WTC11 (cell line): ENCODE results near the gene IGLL5. TPM values are rescaled to one million over a fixed set of nuclear protein-coding genes. Genes with fewer than 3 reads are reported as not detected.

Experiments used
- ATAC-seq: fragments of 200-7000 bp; cut with Tn5 transposase; 2 replicates; pipeline ENCODE4 v1.10.0; 2021; ENCODE audit warnings: mild to moderate bottlenecking, moderate library complexity
- CTCF ChIA-PET: fragments of 300-600 bp; sonication (Branson Sonifier 250); formaldehyde crosslinking; loops from one replicate; lab custom pipeline; 2021; ENCODE audit warnings: antibody characterized with exemption; lab: Charles Lee
- POLR2A ChIA-PET: fragments of 350-600 bp; sonication (Branson Sonifier 250); formaldehyde crosslinking; loops from one replicate; lab custom pipeline; 2021; ENCODE audit warnings: antibody characterized with exemption; lab: Charles Lee
- DNase-seq: peaks from one replicate; pipeline ENCODE4 v3.0.0; 2021; ENCODE audit warnings: low spot score
- H3K27ac Mint-ChIP-seq: 2 replicates; pipeline ENCODE4 v1.8.0; 2021; ENCODE audit warnings: mixed read lengths
- H3K27me3 Mint-ChIP-seq: 2 replicates; pipeline ENCODE4 v1.8.0; 2021; ENCODE audit warnings: low read depth, mild to moderate bottlenecking, moderate library complexity, mixed read lengths
- H3K36me3 Mint-ChIP-seq: 2 replicates; pipeline ENCODE4 v1.8.0; 2021; ENCODE audit warnings: mixed read lengths
- H3K4me1 Mint-ChIP-seq: 2 replicates; pipeline ENCODE4 v1.8.0; 2022; ENCODE audit warnings: mixed read lengths
- H3K4me3 Mint-ChIP-seq: 2 replicates; pipeline ENCODE4 v1.8.0; 2021; ENCODE audit warnings: mild to moderate bottlenecking, moderate library complexity, mixed read lengths
- H3K9me3 Mint-ChIP-seq: 2 replicates; pipeline ENCODE4 v1.8.0; 2021; ENCODE audit warnings: mixed read lengths
- CDX4 ChIP-seq: fragments of 250-450 bp; sonication (Bioruptor Pico); IDR thresholded peaks from 2 replicates; pipeline ENCODE4 v1.9.0; 2021; ENCODE audit warnings: moderate library complexity, mild to moderate bottlenecking, inconsistent platforms, borderline replicate concordance
- CTCF ChIP-seq: fragments of 200-600 bp; IDR thresholded peaks from 2 replicates; pipeline ENCODE4 v1.8.0; 2022; ENCODE audit warnings: antibody characterized with exemption
- IRF2 ChIP-seq: sonication (generic); formaldehyde crosslinking; IDR thresholded peaks from 2 replicates; pipeline ENCODE4 v1.8.0; 2022; ENCODE audit warnings: low read depth, missing genetic modification reagents, borderline replicate concordance
- JUN ChIP-seq: sonication (generic); formaldehyde crosslinking; IDR thresholded peaks from 2 replicates; pipeline ENCODE4 v1.8.0; 2023; ENCODE audit warnings: mild to moderate bottlenecking, missing genetic modification reagents
- MLX ChIP-seq: sonication (generic); formaldehyde crosslinking; IDR thresholded peaks from 2 replicates; pipeline ENCODE4 v1.8.1; 2023; ENCODE audit warnings: mild to moderate bottlenecking, missing genetic modification reagents, moderate library complexity
- NFATC4 ChIP-seq: fragments of 250-450 bp; sonication (Bioruptor Pico); IDR thresholded peaks from 2 replicates; pipeline ENCODE4 v1.9.0; 2021; ENCODE audit warnings: mild to moderate bottlenecking
- NR1H2 ChIP-seq: sonication (generic); formaldehyde crosslinking; IDR thresholded peaks from 2 replicates; pipeline ENCODE4 v1.9.0; 2021; ENCODE audit warnings: mild to moderate bottlenecking, moderate library complexity, missing genetic modification reagents
- OVOL2 ChIP-seq: fragments of 250-450 bp; sonication (Bioruptor Pico); IDR thresholded peaks from 2 replicates; pipeline ENCODE4 v1.9.0; 2021; ENCODE audit warnings: mild to moderate bottlenecking, borderline replicate concordance
- PRDM15 ChIP-seq: sonication (generic); formaldehyde crosslinking; IDR thresholded peaks from 2 replicates; pipeline ENCODE4 v1.8.0; 2022; ENCODE audit warnings: missing genetic modification reagents
- SOX15 ChIP-seq: fragments of 250-450 bp; sonication (Bioruptor Pico); IDR thresholded peaks from 2 replicates; pipeline ENCODE4 v1.9.0; 2021; ENCODE audit warnings: mild to moderate bottlenecking
- TP53 ChIP-seq: sonication (generic); formaldehyde crosslinking; IDR thresholded peaks from 2 replicates; pipeline ENCODE4 v1.8.1; 2023; ENCODE audit warnings: mild to moderate bottlenecking, missing genetic modification reagents
- USF1 ChIP-seq: sonication (generic); formaldehyde crosslinking; IDR thresholded peaks from 2 replicates; pipeline ENCODE4 v1.8.0; 2022; ENCODE audit warnings: mild to moderate bottlenecking, missing genetic modification reagents
- USF2 ChIP-seq: sonication (generic); formaldehyde crosslinking; IDR thresholded peaks from 2 replicates; pipeline ENCODE4 v1.8.1; 2023; ENCODE audit warnings: mild to moderate bottlenecking, missing genetic modification reagents, moderate library complexity
- ZNF317 ChIP-seq: sonication (generic); formaldehyde crosslinking; IDR thresholded peaks from 2 replicates; pipeline ENCODE4 v1.8.1; 2023; ENCODE audit warnings: low read depth, mild to moderate bottlenecking, moderate library complexity, missing genetic modification reagents, borderline replicate concordance
- ZNF425 ChIP-seq: fragments of 250-450 bp; sonication (Bioruptor Pico); conservative IDR thresholded peaks from 2 replicates; pipeline ENCODE4 v1.9.0; 2021; ENCODE audit warnings: mild to moderate bottlenecking
- total RNA-seq: library from RNA; stranded (reverse); gene quantifications from 3 replicates; pipeline ENCODE4 v1.2.3, GENCODE V29; 2021

The IGLL5 gene
- total RNA-seq, 1 experiment from 2014 or later: not detected

GRCh38 chr22:22884010-22884887 lies 3.4 kb upstream of the IGLL5 start:
- no peaks in the 10 kb centered on the region for H3K4me1 Mint-ChIP-seq
- ChIA-PET CTCF (interaction anchor here (0.5 to 6.2 kb wide), 80 partner anchors 8 to 420 kb away, joined by 3 to 102 read pairs (median 6); partner anchors contain the start of gene ZNF280B), POLR2A (interaction anchor here (0.9 to 1.5 kb wide), 2 partner anchors 36 to 51 kb away, joined by 3 to 6 read pairs; no protein-coding TSS in a partner anchor)
- no peak overlapping the region for H3K4me3 Mint-ChIP-seq
- no peak overlapping the region for H3K27ac Mint-ChIP-seq
- ATAC-seq (peak; percentile 96), DNase-seq (peak; percentile 83)
- no peaks in the 10 kb centered on the region for H3K36me3 Mint-ChIP-seq
- no peak for TF ChIP-seq OVOL2 (CRISPR knock-in tag)
- TF ChIP-seq USF2 (CRISPR knock-in tag): no peak
- TF ChIP-seq PRDM15 (CRISPR knock-in tag): no peak
- TF ChIP-seq IRF2 (CRISPR knock-in tag): no peak
- no peak for TF ChIP-seq NR1H2
- TF ChIP-seq CTCF: peak; percentile 58
- no peaks in the 10 kb centered on the region for H3K9me3 Mint-ChIP-seq
- peaks cover 83% of the 10 kb centered on the region for H3K27me3 Mint-ChIP-seq

GRCh38 chr22:22884888-22885840 lies 2.5 kb upstream of the IGLL5 start:
- ChIA-PET CTCF (interaction anchor here (1.0 to 6.2 kb wide), 31 partner anchors 9 to 421 kb away, joined by 3 to 102 read pairs (median 12); no protein-coding TSS in a partner anchor), POLR2A (interaction anchor here (0.9 to 1.5 kb wide), 2 partner anchors 37 to 51 kb away, joined by 3 to 6 read pairs; no protein-coding TSS in a partner anchor)
- H3K27ac Mint-ChIP-seq: no peak overlapping the region
- no peaks in the 10 kb centered on the region for H3K36me3 Mint-ChIP-seq
- no peak overlapping the region for H3K4me3 Mint-ChIP-seq
- no peaks in the 10 kb centered on the region for H3K4me1 Mint-ChIP-seq
- ATAC-seq (no peak), DNase-seq (no peak)
- H3K27me3 Mint-ChIP-seq: peaks cover 82% of the 10 kb centered on the region
- H3K9me3 Mint-ChIP-seq: no peaks in the 10 kb centered on the region
- no peak for TF ChIP-seq MLX (CRISPR knock-in tag)
- TF ChIP-seq ZNF317 (CRISPR knock-in tag): no peak
- no peak for TF ChIP-seq USF1 (CRISPR knock-in tag)
- no peak for TF ChIP-seq CDX4 (CRISPR knock-in tag)
- TF ChIP-seq TP53 (CRISPR knock-in tag): no peak
- TF ChIP-seq PRDM15 (CRISPR knock-in tag): no peak
- TF ChIP-seq ZNF425 (CRISPR knock-in tag): no peak
- TF ChIP-seq JUN: no peak
- no peak for TF ChIP-seq NR1H2
- no peak for TF ChIP-seq NFATC4 (CRISPR knock-in tag)
- no peak for TF ChIP-seq SOX15 (CRISPR knock-in tag)
